Fibroblast of the aortic adventitia (primary cell): ENCODE measurements around the gene PDHX. TPM values are rescaled to one million over a fixed set of nuclear protein-coding genes. Genes with fewer than 3 reads are reported as not detected.
A peak's percentile ranks its signal among the peaks of the same experiment; 100 is the strongest.
"Not testable (repeated sequence)": the region's sequence is repeated elsewhere in the genome, so short reads cannot be mapped to it uniquely, and the experiment has no call there.

Experiments used
- DNase-seq: peaks from one replicate; pipeline ENCODE4 v3.0.0-alpha.2; 2010; ENCODE audit warnings: low read depth
- H3K4me3 ChIP-seq: 2 replicates; pipeline ENCODE4 v1.5.1; 2011; ENCODE audit warnings: low read depth, mild to moderate bottlenecking, control low read depth, low read length, moderate library complexity
- CTCF ChIP-seq: IDR thresholded peaks from 2 replicates; pipeline ENCODE4 v1.5.1; 2011; ENCODE audit warnings: mild to moderate bottlenecking, low read length, control low read depth, inconsistent platforms; ENCODE audit not compliant: insufficient read depth
- total RNA-seq: library from RNA; depleted of rRNA; stranded (reverse); fragments of >200 nt; gene quantifications from 2 replicates; pipeline ENCODE4 v1.2.3, GENCODE V29; 2012; ENCODE audit warnings: low replicate concordance

PDHX gene
- total RNA-seq, 1 donor = 36.6 TPM

DNA sequence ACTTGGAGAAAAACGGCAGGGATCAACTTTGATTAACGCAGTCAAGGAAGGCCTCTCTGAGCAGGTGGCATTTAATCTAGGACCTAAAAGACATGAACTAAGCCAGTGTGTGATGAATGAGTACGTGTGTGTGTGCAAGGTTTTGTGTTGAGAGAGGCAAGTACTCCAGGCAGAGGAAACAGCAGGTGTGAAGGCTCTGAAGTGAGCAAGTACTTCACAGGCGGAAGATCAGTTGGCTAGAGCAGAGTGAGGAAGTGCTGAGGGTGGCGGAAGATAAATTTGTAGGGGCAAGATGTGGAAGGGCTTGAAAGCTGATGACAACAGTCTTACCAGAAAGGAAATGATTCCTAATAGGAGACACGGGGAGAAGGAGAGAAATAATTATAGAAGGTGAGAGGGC lies 7.0 kb upstream of the PDHX start:
- DNase-seq = no peak
- no peak for TF ChIP-seq CTCF
- no peak overlapping the region for H3K4me3 ChIP-seq

- no peak overlapping the region for H3K4me3 ChIP-seq
- no peak for TF ChIP-seq CTCF
- DNase-seq = no peak
These were observed 6.5 kb upstream of the PDHX start for GRCh38 chr11:34909955-34910354.

GRCh38 chr11:34910817-34911216 lies 5.6 kb upstream of the PDHX start:
- DNase-seq = no peak
- H3K4me3 ChIP-seq = no peak overlapping the region
- TF ChIP-seq CTCF = no peak

DNA sequence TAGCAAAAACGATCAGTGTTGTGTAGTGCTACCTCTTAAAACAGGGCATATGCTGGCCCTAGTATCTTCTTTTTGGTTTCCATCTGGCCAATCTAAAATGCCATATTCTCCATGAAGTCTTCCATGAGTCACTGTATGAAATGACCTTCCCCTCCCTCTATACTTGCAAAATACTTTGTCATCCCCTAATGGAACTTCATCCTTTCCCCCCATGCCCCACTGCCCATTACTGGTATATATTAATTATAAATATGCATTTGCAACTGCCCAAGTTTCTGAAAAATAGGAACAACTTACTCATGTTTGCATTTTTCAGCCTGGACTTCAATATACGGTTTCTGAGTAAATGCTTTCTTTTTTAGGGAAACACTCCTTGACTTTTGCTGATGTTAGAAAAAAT lies 4.7 kb upstream of the PDHX start:
- H3K4me3 ChIP-seq = no peak overlapping the region
- no peak for TF ChIP-seq CTCF

GRCh38 chr11:34913556-34913955 lies 2.9 kb upstream of the PDHX start:
- not testable (repeated sequence) for H3K4me3 ChIP-seq, DNase-seq

More for the DNA sequence above, 4.7 kb upstream of the PDHX start:
- DNase-seq = no peak

- DNase-seq = peak; percentile 53
These were observed 1.0 kb upstream of the PDHX start for GRCh38 chr11:34915136-34916014.

More at GRCh38 chr11:34915136-34916014, 1.0 kb upstream of the PDHX start:
- no peak for TF ChIP-seq CTCF
- peak overlapping the region; percentile 96 for H3K4me3 ChIP-seq
